Caco-2 (cell line): ENCODE results near the gene NDUFB8. TPM values are rescaled to one million over a fixed set of nuclear protein-coding genes. Genes with fewer than 3 reads are reported as not detected.

Experiments
- BruUV-seq: library from RNA; stranded (reverse); fragments of 400-500 nt; replicated peaks from 2 replicates; lab custom pipeline; 2021; lab: Mats Ljungman, UMichigan
- CTCF ChIA-PET: fragments of 300-600 bp; sonication (Branson Sonifier 250); formaldehyde crosslinking; loops from one replicate; lab custom pipeline; 2022; ENCODE audit warnings: antibody characterized with exemption; lab: Charles Lee
- POLR2A ChIA-PET: fragments of 300-600 bp; sonication (Branson Sonifier 250); formaldehyde crosslinking; loops from one replicate; lab custom pipeline; 2022; ENCODE audit warnings: antibody characterized with exemption; lab: Charles Lee
- DNase-seq, 2 experiments: peaks; one replicate each; pipeline versions ENCODE4 v3.0.0 to v3.0.0-alpha.2; 2020 to 2022
- H3K27me3 ChIP-seq: replicated peaks from 2 replicates; pipeline ENCODE4 v1.6.0; 2011; ENCODE audit warnings: low read length; ENCODE audit not compliant: control insufficient read depth, insufficient read depth
- H3K36me3 ChIP-seq: 2 replicates; pipeline ENCODE4 v1.5.1; 2011; ENCODE audit warnings: low read length; ENCODE audit not compliant: control insufficient read depth, insufficient read depth
- H3K4me1 ChIP-seq: fragments of 250-450 bp; sonication (Bioruptor Pico); 2 replicates; pipeline ENCODE4 v1.5.1; 2020; ENCODE audit warnings: mild to moderate bottlenecking
- H3K4me3 ChIP-seq: 2 replicates; pipeline ENCODE4 v1.5.1; 2011; ENCODE audit warnings: low read depth, mild to moderate bottlenecking, control low read depth, low read length
- H3K9me3 ChIP-seq: fragments of 250-450 bp; sonication (Bioruptor Pico); 2 replicates; pipeline ENCODE4 v1.5.1; 2020; ENCODE audit warnings: mild to moderate bottlenecking, moderate library complexity
- H3K27ac Mint-ChIP-seq: one replicate; pipeline ENCODE4 v1.8.0; 2022; ENCODE audit warnings: mixed read lengths; ENCODE audit not compliant: unreplicated experiment
- H3K27me3 Mint-ChIP-seq: one replicate; pipeline ENCODE4 v1.8.0; 2022; ENCODE audit warnings: mixed read lengths; ENCODE audit not compliant: insufficient read depth, unreplicated experiment
- H3K36me3 Mint-ChIP-seq: one replicate; pipeline ENCODE4 v1.8.0; 2022; ENCODE audit warnings: mild to moderate bottlenecking, mixed read lengths; ENCODE audit not compliant: insufficient read depth, unreplicated experiment
- H3K4me1 Mint-ChIP-seq: one replicate; pipeline ENCODE4 v1.8.0; 2022; ENCODE audit warnings: low read depth, mixed read lengths; ENCODE audit not compliant: unreplicated experiment
- H3K4me3 Mint-ChIP-seq: one replicate; pipeline ENCODE4 v1.8.0; 2022; ENCODE audit warnings: mild to moderate bottlenecking, moderate library complexity, mixed read lengths; ENCODE audit not compliant: unreplicated experiment
- H3K9me3 Mint-ChIP-seq: one replicate; pipeline ENCODE4 v1.8.0; 2022; ENCODE audit warnings: mixed read lengths; ENCODE audit not compliant: unreplicated experiment
- CTCF ChIP-seq, 2 experiments: fragments of 200-600 bp in 1 of 2; IDR thresholded peaks; 1 replicate in 1 of 2; 2 replicates in 1 of 2; pipeline versions ENCODE4 v1.5.1 to v1.8.0; 2011 to 2022; ENCODE audit warnings: antibody characterized with exemption in 1 of 2, control low read depth in 1 of 2, inconsistent platforms in 1 of 2, low read depth in 1 of 2, low read length in 1 of 2, mild to moderate bottlenecking in 1 of 2, moderate library complexity in 1 of 2; ENCODE audit not compliant: insufficient read depth in 1 of 2, severe bottlenecking in 1 of 2, unreplicated experiment in 1 of 2
- intact Hi-C: fragments of 100-400 bp; cut with micrococcal nuclease; formaldehyde crosslinking; loops from one replicate; pipeline ENCODE4 v1.10.0; 2022; ENCODE audit not compliant: unreplicated experiment
- total RNA-seq: library from RNA; stranded (reverse); gene quantifications from 2 replicates; pipeline ENCODE4 v1.2.3, GENCODE V29; 2022

The NDUFB8 gene
- total RNA-seq, 1 experiment from 2014 or later = 249 TPM

- no peaks in the 10 kb centered on the region for H3K27me3 ChIP-seq
- no peaks in the 10 kb centered on the region for H3K9me3 ChIP-seq
- Mint-ChIP-seq H3K27me3 (no peaks in the 10 kb centered on the region), H3K9me3 (no peaks in the 10 kb centered on the region), H3K36me3 (no peaks in the 10 kb centered on the region), H3K27ac (no peak overlapping the region), H3K4me3 (no peak overlapping the region), H3K4me1 (peaks cover 6% of the 10 kb centered on the region)
- ChIA-PET CTCF (interaction anchor here (0.5 to 5.0 kb wide), 28 partner anchors 9 to 448 kb away, joined by 3 to 38 read pairs (median 4); partner anchors contain the start of genes HIF1AN and SCD), POLR2A (interaction anchor here (0.8 kb wide), 1 partner anchor 149 kb away, joined by 3 read pairs; no protein-coding TSS in a partner anchor)
- intact Hi-C loops = loop anchor here (2.0 to 5.0 kb wide), 2 partner anchors 207 to 282 kb away; partner anchors contain the start of gene CHUK
- peaks cover 14% of the 10 kb centered on the region for H3K4me1 ChIP-seq
- BruUV-seq = no TSS peak
- no peak for TF ChIP-seq CTCF (IDR thresholded peaks at IDR 0.05; ENCODE audit: insufficient read depth in 1 of 2, low read depth in 1 of 2, low read length in 1 of 2, severe bottlenecking in 1 of 2, unreplicated experiment in 1 of 2)
- H3K4me3 ChIP-seq = no peak overlapping the region
- no peaks in the 10 kb centered on the region for H3K36me3 ChIP-seq
- no peak for DNase-seq
Observed at GRCh38 chr10:100509241-100509840, 20.3 kb downstream of the NDUFB8 start.

- peak; percentile 55 to 61 for TF ChIP-seq CTCF (IDR thresholded peaks at IDR 0.05; ENCODE audit: insufficient read depth in 1 of 2, low read depth in 1 of 2, low read length in 1 of 2, severe bottlenecking in 1 of 2, unreplicated experiment in 1 of 2)
- intact Hi-C loops = loop anchor here (1.0 to 5.0 kb wide), 7 partner anchors 26 to 281 kb away; partner anchors contain the start of gene CHUK
- H3K36me3 ChIP-seq = no peaks in the 10 kb centered on the region
- Mint-ChIP-seq H3K36me3 (no peaks in the 10 kb centered on the region), H3K9me3 (no peaks in the 10 kb centered on the region), H3K27ac (no peak overlapping the region), H3K4me3 (no peak overlapping the region), H3K4me1 (peaks cover 12% of the 10 kb centered on the region), H3K27me3 (no peaks in the 10 kb centered on the region)
- H3K4me1 ChIP-seq = peaks cover 20% of the 10 kb centered on the region
- H3K27me3 ChIP-seq = no peaks in the 10 kb centered on the region
- CTCF ChIA-PET = interaction anchor here (0.5 to 5.0 kb wide), 27 partner anchors 10 to 448 kb away, joined by 3 to 38 read pairs (median 4); partner anchors contain the start of genes HIF1AN and SCD
- peak in 1 of 2 experiments; percentile 68 for DNase-seq
- POLR2A ChIA-PET = interaction anchor here (0.8 kb wide), 1 partner anchor 149 kb away, joined by 3 read pairs; no protein-coding TSS in a partner anchor
- no peaks in the 10 kb centered on the region for H3K9me3 ChIP-seq
- no TSS peak for BruUV-seq
- H3K4me3 ChIP-seq = no peak overlapping the region
Observed at GRCh38 chr10:100508691-100509150, 20.9 kb downstream of the NDUFB8 start.

- no peaks in the 10 kb centered on the region for H3K27me3 ChIP-seq
- Mint-ChIP-seq H3K27ac (no peak overlapping the region), H3K36me3 (no peaks in the 10 kb centered on the region), H3K27me3 (no peaks in the 10 kb centered on the region), H3K9me3 (no peaks in the 10 kb centered on the region), H3K4me3 (no peak overlapping the region), H3K4me1 (peaks cover 12% of the 10 kb centered on the region)
- H3K4me3 ChIP-seq = no peak overlapping the region
- no peaks in the 10 kb centered on the region for H3K36me3 ChIP-seq
- peaks cover 22% of the 10 kb centered on the region for H3K4me1 ChIP-seq
- no TSS peak for BruUV-seq
- no peak for TF ChIP-seq CTCF (IDR thresholded peaks at IDR 0.05; ENCODE audit: insufficient read depth in 1 of 2, low read depth in 1 of 2, low read length in 1 of 2, severe bottlenecking in 1 of 2, unreplicated experiment in 1 of 2)
- no peak for DNase-seq
- CTCF ChIA-PET = interaction anchor here (0.9 to 5.0 kb wide), 19 partner anchors 10 to 370 kb away, joined by 3 to 38 read pairs (median 5); partner anchors contain the start of gene HIF1AN
- no peaks in the 10 kb centered on the region for H3K9me3 ChIP-seq
- intact Hi-C loops = loop anchor here (1.0 to 5.0 kb wide), 7 partner anchors 26 to 281 kb away; partner anchors contain the start of gene CHUK
- POLR2A ChIA-PET = interaction anchor here (0.8 kb wide), 1 partner anchor 148 kb away, joined by 3 read pairs; no protein-coding TSS in a partner anchor
Observed at GRCh38 chr10:100508266-100508665, 21.4 kb downstream of the NDUFB8 start.
